KBM-7 (cell line): ENCODE measurements around the gene SLC47A2.

Experiments
- DNase-seq: peaks from one replicate; pipeline ENCODE4 v3.0.0-alpha.2; 2015
- in situ Hi-C: fragments of 300-500 bp; cut with MboI; formaldehyde crosslinking; loops from 2 replicates; pipeline ENCODE4 v1.14.3; 2020; ENCODE audit warnings: low sequenced_read_pairs, low pct_unique_long_range_greater_than_20kb, mixed read lengths

The SLC47A2 gene

GRCh38 chr17:19748807-19749193 is 32.4 kb upstream of the SLC47A2 start:
- DNase-seq: no peak
- in situ Hi-C loops: no loop called here

GRCh38 chr17:19747829-19748806 is 31.7 kb upstream of the SLC47A2 start, which contains the start of gene ALDH3A1:
Gene ALDH3A1 (minus strand): TSS chr17:19748298. CDS start chr17:19745129, 3,169 bp downstream.
- in situ Hi-C loops: no loop called here
- DNase-seq: no peak

GRCh38 chr17:19747159-19747719 is 30.9 kb upstream of the SLC47A2 start:
- in situ Hi-C loops: no loop called here
- no peak for DNase-seq

GRCh38 chr17:19746517-19746916 is 30.1 kb upstream of the SLC47A2 start:
- DNase-seq: no peak
- in situ Hi-C loops: no loop called here

GRCh38 chr17:19744922-19745757 is 28.8 kb upstream of the SLC47A2 start:
- peak; percentile 91 for DNase-seq
- in situ Hi-C loops: no loop called here

GRCh38 chr17:19744492-19744891 is 28.1 kb upstream of the SLC47A2 start:
- in situ Hi-C loops: no loop called here
- DNase-seq: peak; percentile 24

GRCh38 chr17:19743101-19744100 is 27.0 kb upstream of the SLC47A2 start:
- in situ Hi-C loops: no loop called here

GRCh38 chr17:19742495-19742894 is 26.1 kb upstream of the SLC47A2 start:
- in situ Hi-C loops: no loop called here
- DNase-seq: no peak

More at GRCh38 chr17:19743101-19744100, 27.0 kb upstream of the SLC47A2 start:
- DNase-seq: no peak

GRCh38 chr17:19741832-19742457 is 25.6 kb upstream of the SLC47A2 start:
- in situ Hi-C loops: no loop called here
- DNase-seq: no peak

GRCh38 chr17:19740933-19741332 is 24.5 kb upstream of the SLC47A2 start:
- DNase-seq: no peak
- in situ Hi-C loops: no loop called here

GRCh38 chr17:19739241-19740201 is 23.1 kb upstream of the SLC47A2 start:
- in situ Hi-C loops: no loop called here
- no peak for DNase-seq

GRCh38 chr17:19738757-19739156 is 22.4 kb upstream of the SLC47A2 start:
- in situ Hi-C loops: no loop called here
- DNase-seq: no peak

- no peak for DNase-seq
- in situ Hi-C loops: no loop called here
Measured at GRCh38 chr17:19738073-19738449, 21.7 kb upstream of the SLC47A2 start.

- no peak for DNase-seq
- in situ Hi-C loops: no loop called here
Measured at GRCh38 chr17:19737305-19738072, 21.1 kb upstream of the SLC47A2 start.

- DNase-seq: no peak
- in situ Hi-C loops: no loop called here
Measured at GRCh38 chr17:19736071-19736470, 19.7 kb upstream of the SLC47A2 start.

- in situ Hi-C loops: no loop called here
- no peak for DNase-seq
Measured at GRCh38 chr17:19733953-19734526, 17.7 kb upstream of the SLC47A2 start.
